K562 treated with DMSO at 1 percent for 4 hours (cell line): ENCODE measurements around the gene PHF13. TPM values are rescaled to one million over a fixed set of nuclear protein-coding genes. Genes with fewer than 3 reads are reported as not detected.

Experiments used
- total RNA-seq: library from RNA; unstranded; fragments of 300-600 nt; gene quantifications from 2 replicates; pipeline ENCODE4 v1.2.3, GENCODE V29; 2022; ENCODE audit not compliant: insufficient read depth

PHF13 gene
- 18.2 and 23.9 TPM in 2 replicates for total RNA-seq

GRCh38 chr1:6613361-6614018 is at the start of gene PHF13:
Gene PHF13, plus strand, starts transcription at chr1:6613731. Its CDS starts 336 bp downstream, at chr1:6614067.

GRCh38 chr1:6579374-6580118 is 34.0 kb upstream of the PHF13 start, which contains the start of gene ZBTB48:
Gene ZBTB48, plus strand, starts transcription at chr1:6579994. Its CDS starts 616 bp downstream, at chr1:6580610.

GRCh38 chr1:6602669-6603237 is 10.8 kb upstream of the PHF13 start, which contains the start of gene KLHL21:
Gene KLHL21, minus strand, starts transcription at chr1:6602869. Its CDS starts 52 bp downstream, at chr1:6602817.

GRCh38 chr1:6624710-6625583 is 11.4 kb downstream of the PHF13 start, which contains the start of gene THAP3:
Gene THAP3, plus strand, starts transcription at chr1:6624868. Its CDS starts 351 bp downstream, at chr1:6625219.

Other genes starting within 250 kb of the PHF13 start
- gene ACOT7, start 220.0 kb upstream of the PHF13 start, total RNA-seq, result 63.3 and 63.9 TPM in 2 replicates
- not detected in 2 replicates for gene HES2, start 193.8 kb upstream of the PHF13 start, total RNA-seq
- 3.7 and 5.2 TPM in 2 replicates for gene ESPN, start 189.0 kb upstream of the PHF13 start, total RNA-seq
- not detected in 2 replicates for gene TNFRSF25, start 147.6 kb upstream of the PHF13 start, total RNA-seq
- not detected in 2 replicates for gene PLEKHG5, start 122.1 kb upstream of the PHF13 start, total RNA-seq
- gene NOL9, start 59.2 kb upstream of the PHF13 start, total RNA-seq, result 6.1 and 9.8 TPM in 2 replicates
- gene TAS1R1, start 58.4 kb upstream of the PHF13 start, total RNA-seq, result not detected in 2 replicates
- 54.3 and 74.0 TPM in 2 replicates for gene ZBTB48, start 33.7 kb upstream of the PHF13 start, total RNA-seq
- gene KLHL21, start 10.9 kb upstream of the PHF13 start, total RNA-seq, result 70.4 and 90.6 TPM in 2 replicates
- 30.7 and 34.8 TPM in 2 replicates for gene THAP3, start 11.1 kb downstream of the PHF13 start, total RNA-seq
- 30.7 and 32.6 TPM in 2 replicates for gene DNAJC11, start 88.1 kb downstream of the PHF13 start, total RNA-seq
- gene CAMTA1, start 171.7 kb downstream of the PHF13 start, total RNA-seq, result 90.5 and 98.5 TPM in 2 replicates